GM21528 (cell line): ENCODE data around the gene TAS2R50.
"Not testable (repeated sequence)": the region's sequence is repeated elsewhere in the genome, so short reads cannot be mapped to it uniquely, and the experiment has no call there.

ENCODE experiments used
- ATAC-seq: cut with Tn5 transposase; IDR thresholded peaks from one replicate; pipeline ENCODE4 v1.9.1; 2021; ENCODE audit warnings: mild to moderate bottlenecking, moderate library complexity; ENCODE audit not compliant: unreplicated experiment, low FRiP score

Gene TAS2R50

GRCh38 chr12:10986812-10987211, at the start of gene TAS2R50:
TSS of gene TAS2R50 (minus strand) at chr12:10986912. CDS start at chr12:10986860, 52 bp downstream.
- no peak for ATAC-seq

- not testable (repeated sequence) for ATAC-seq
These were observed 47.2 kb upstream of the TAS2R50 start for GRCh38 chr12:11033959-11034358.

GRCh38 chr12:11031307-11031706, 44.6 kb upstream of the TAS2R50 start, which contains the start of gene TAS2R31:
TSS of gene TAS2R31 (minus strand) at chr12:11031407. CDS start at chr12:11031335, 72 bp downstream.
- no peak for ATAC-seq

- ATAC-seq, result no peak
These were observed 39.4 kb upstream of the TAS2R50 start for GRCh38 chr12:11026118-11026517.

- no peak for ATAC-seq
These were observed 36.7 kb upstream of the TAS2R50 start for GRCh38 chr12:11023387-11023786.

GRCh38 chr12:11022520-11022919, 35.8 kb upstream of the TAS2R50 start, which contains the start of gene TAS2R19:
TSS of gene TAS2R19 (minus strand) at chr12:11022620. CDS start at chr12:11022571, 49 bp downstream.
- ATAC-seq, result no peak

GRCh38 chr12:11016937-11017336, 30.2 kb upstream of the TAS2R50 start:
- no peak for ATAC-seq

GRCh38 chr12:11015775-11016430, 29.2 kb upstream of the TAS2R50 start:
- ATAC-seq, result no peak

GRCh38 chr12:11014234-11014633, 27.5 kb upstream of the TAS2R50 start:
- no peak for ATAC-seq

GRCh38 chr12:11007608-11008007, 20.9 kb upstream of the TAS2R50 start:
- no peak for ATAC-seq

GRCh38 chr12:10998204-10998603, 11.5 kb upstream of the TAS2R50 start, which contains the start of gene TAS2R20:
TSS of gene TAS2R20 (minus strand) at chr12:10998304. CDS start at chr12:10997875, 429 bp downstream.
- ATAC-seq, result no peak

GRCh38 chr12:10994307-10994706, 7.6 kb upstream of the TAS2R50 start:
- ATAC-seq, result no peak

GRCh38 chr12:10989107-10989506, 2.4 kb upstream of the TAS2R50 start:
- no peak for ATAC-seq

GRCh38 chr12:10982244-10982643, 4.5 kb downstream of the TAS2R50 start:
- ATAC-seq, result no peak

GRCh38 chr12:10974965-10975364, 11.7 kb downstream of the TAS2R50 start:
- ATAC-seq, result no peak

- no peak for ATAC-seq
These were observed 17.8 kb downstream of the TAS2R50 start for GRCh38 chr12:10968765-10969456.

GRCh38 chr12:10967409-10967808, 19.3 kb downstream of the TAS2R50 start:
- ATAC-seq, result no peak

GRCh38 chr12:10966314-10966713, 20.4 kb downstream of the TAS2R50 start:
- no peak for ATAC-seq

- ATAC-seq, result no peak
These were observed 21.2 kb downstream of the TAS2R50 start for GRCh38 chr12:10965476-10965875.

GRCh38 chr12:10960211-10960610, 26.5 kb downstream of the TAS2R50 start:
- no peak for ATAC-seq

- ATAC-seq, result no peak
These were observed 26.9 kb downstream of the TAS2R50 start for GRCh38 chr12:10959804-10960203.

GRCh38 chr12:10957741-10958140, 29.0 kb downstream of the TAS2R50 start:
- no peak for ATAC-seq
